Activated T-cell treated with anti-CD3 and anti-CD28 coated beads, Interleukin-2, amount 50 U/mL, for 4 hours (primary cell): ENCODE data around the gene NMUR1. TPM values are rescaled to one million over a fixed set of nuclear protein-coding genes. Genes with fewer than 3 reads are reported as not detected.
A peak's percentile ranks its signal among the peaks of the same experiment; 100 is the strongest.

Experiments
- ATAC-seq, 2 donors: fragments of 200-7000 bp; cut with Tn5 transposase; one replicate each; pipeline ENCODE4 v1.10.0; 2021
- DNase-seq: peaks from one replicate; pipeline ENCODE4 v3.0.0-alpha.2; 2020
- H3K27me3 Mint-ChIP-seq: one replicate; pipeline ENCODE4 v1.8.0; 2021; ENCODE audit warnings: low read depth, mixed read lengths
- H3K36me3 Mint-ChIP-seq: one replicate; pipeline ENCODE4 v1.8.0; 2022; ENCODE audit warnings: mixed read lengths; ENCODE audit not compliant: insufficient read depth
- H3K4me1 Mint-ChIP-seq: one replicate; pipeline ENCODE4 v1.8.0; 2021; ENCODE audit warnings: low read depth, mixed read lengths
- H3K4me3 Mint-ChIP-seq: one replicate; pipeline ENCODE4 v1.8.0; 2021; ENCODE audit warnings: mild to moderate bottlenecking, moderate library complexity, mixed read lengths
- H3K9me3 Mint-ChIP-seq: one replicate; pipeline ENCODE4 v1.8.0; 2021; ENCODE audit warnings: mixed read lengths
- total RNA-seq, 3 donors: library from RNA; stranded (reverse); gene quantifications; one replicate each; pipeline ENCODE4 v1.2.1, GENCODE V29; 2021

NMUR1 gene
- total RNA-seq, 3 donors from 2014 or later: 0.08 TPM; not detected in 2

DNA sequence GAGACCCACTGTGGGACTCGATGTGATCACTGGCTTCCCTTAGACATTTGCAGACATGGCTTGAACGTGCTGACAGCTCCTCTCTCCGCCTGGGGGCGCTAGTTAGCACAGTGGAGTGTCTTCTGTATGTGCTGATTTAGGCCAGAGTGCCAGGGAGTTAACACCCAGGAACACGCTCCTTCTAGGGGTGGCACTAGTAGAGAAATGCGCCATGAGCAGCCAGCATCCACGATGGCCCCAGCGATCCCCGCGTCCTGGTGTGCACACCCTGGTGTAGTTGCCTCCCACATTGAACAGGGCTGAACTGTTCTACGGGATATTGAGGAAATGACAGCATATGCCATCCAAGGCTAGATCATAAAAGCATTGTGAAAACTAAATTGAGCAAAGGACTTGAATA is 11.4 kb upstream of the NMUR1 start:
- no peak for ATAC-seq
- Mint-ChIP-seq H3K4me1 (peaks cover 15% of the 10 kb centered on the region), H3K27me3 (no peaks in the 10 kb centered on the region), H3K4me3 (no peak overlapping the region), H3K9me3 (peaks cover 18% of the 10 kb centered on the region), H3K36me3 (peaks cover 1% of the 10 kb centered on the region)
- DNase-seq: no peak

- DNase-seq (no peak), ATAC-seq (no peak)
- H3K4me3 Mint-ChIP-seq: no peak overlapping the region
- peaks cover 18% of the 10 kb centered on the region for H3K9me3 Mint-ChIP-seq
- H3K27me3 Mint-ChIP-seq: no peaks in the 10 kb centered on the region
- H3K4me1 Mint-ChIP-seq: peaks cover under 1% of the 10 kb centered on the region
- peaks cover 1% of the 10 kb centered on the region for H3K36me3 Mint-ChIP-seq
Measured at GRCh38 chr2:231539991-231540390, 9.7 kb upstream of the NMUR1 start.

- Mint-ChIP-seq H3K36me3 (no peaks in the 10 kb centered on the region), H3K27me3 (peaks cover 2% of the 10 kb centered on the region), H3K9me3 (no peaks in the 10 kb centered on the region), H3K4me1 (peaks cover 6% of the 10 kb centered on the region), H3K4me3 (no peak overlapping the region)
- no peak for ATAC-seq
- no peak for DNase-seq
Measured at GRCh38 chr2:231535961-231536360, 5.7 kb upstream of the NMUR1 start.

GRCh38 chr2:231533777-231534125 is 3.5 kb upstream of the NMUR1 start:
- peaks cover 14% of the 10 kb centered on the region for H3K27me3 Mint-ChIP-seq
- no peaks in the 10 kb centered on the region for H3K9me3 Mint-ChIP-seq
- H3K36me3 Mint-ChIP-seq: no peaks in the 10 kb centered on the region
- no peak overlapping the region for H3K4me3 Mint-ChIP-seq
- no peak for ATAC-seq
- no peak for DNase-seq
- H3K4me1 Mint-ChIP-seq: peaks cover 14% of the 10 kb centered on the region

- peaks cover 16% of the 10 kb centered on the region for H3K4me1 Mint-ChIP-seq
- no peaks in the 10 kb centered on the region for H3K9me3 Mint-ChIP-seq
- ATAC-seq: no peak
- no peak overlapping the region for H3K4me3 Mint-ChIP-seq
- H3K36me3 Mint-ChIP-seq: no peaks in the 10 kb centered on the region
- no peak for DNase-seq
- H3K27me3 Mint-ChIP-seq: peaks cover 17% of the 10 kb centered on the region
Measured at GRCh38 chr2:231533086-231533776, 3.0 kb upstream of the NMUR1 start.

DNA sequence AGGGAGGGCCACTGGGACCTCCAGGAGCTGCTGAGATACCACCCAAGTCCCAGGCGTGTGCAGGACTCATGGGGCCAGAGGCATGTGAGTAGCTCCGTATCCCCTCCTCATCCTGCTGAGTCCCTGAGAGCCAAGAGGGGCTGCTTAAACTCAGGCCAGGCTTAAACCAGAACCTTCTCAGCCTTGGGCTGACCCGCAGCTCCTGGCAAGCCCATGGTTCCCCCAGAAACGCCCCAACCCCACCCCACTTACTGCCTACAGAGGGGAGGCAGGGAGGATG is 2.5 kb upstream of the NMUR1 start:
- Mint-ChIP-seq H3K9me3 (no peaks in the 10 kb centered on the region), H3K4me1 (peaks cover 21% of the 10 kb centered on the region), H3K36me3 (no peaks in the 10 kb centered on the region), H3K4me3 (no peak overlapping the region), H3K27me3 (peaks cover 17% of the 10 kb centered on the region)
- no peak for ATAC-seq
- no peak for DNase-seq

DNA sequence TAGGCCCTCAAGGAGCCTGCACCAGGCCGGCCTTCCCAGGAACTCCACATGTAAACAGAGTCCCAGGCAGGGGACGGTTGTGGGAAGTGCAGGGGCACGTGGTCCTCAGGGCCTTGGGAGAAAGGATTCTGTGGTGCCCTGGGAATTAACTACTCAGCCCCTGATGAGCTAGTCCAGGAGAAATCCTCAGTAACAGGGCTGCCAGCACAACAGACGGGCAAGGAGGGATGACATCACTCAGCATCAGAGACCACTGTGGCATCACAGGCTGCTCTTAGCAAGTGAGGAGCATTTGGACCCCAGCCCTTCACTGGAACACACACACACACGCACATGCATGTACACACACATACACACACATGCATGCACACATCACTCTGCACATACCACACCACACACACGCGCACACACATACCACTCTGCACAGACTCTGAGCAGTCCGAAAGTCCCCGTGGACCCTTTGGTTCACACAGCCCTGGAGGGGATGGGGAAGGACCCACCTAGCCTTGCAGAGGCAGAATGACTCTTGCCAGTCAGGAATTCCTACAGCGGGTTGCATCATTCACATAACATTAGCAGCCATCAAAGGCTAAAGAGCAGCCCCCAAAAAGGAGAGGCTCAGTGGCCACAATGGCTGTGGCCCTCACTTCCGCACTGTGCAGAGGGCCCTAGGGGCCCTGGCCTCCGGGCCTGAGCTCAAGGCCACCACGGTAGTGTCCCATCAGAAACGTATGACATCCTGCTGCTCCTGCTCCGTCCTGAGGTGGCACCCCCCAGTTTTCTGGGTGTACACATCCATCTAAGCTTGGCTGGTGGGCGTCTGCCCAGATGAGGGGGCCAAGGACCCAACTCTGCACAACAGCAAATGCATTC is 1.9 kb upstream of the NMUR1 start:
- Mint-ChIP-seq H3K36me3 (no peaks in the 10 kb centered on the region), H3K4me1 (peaks cover 23% of the 10 kb centered on the region), H3K27me3 (peaks cover 17% of the 10 kb centered on the region), H3K9me3 (no peaks in the 10 kb centered on the region), H3K4me3 (peak overlapping the region; percentile 38)
- ATAC-seq (no peak), DNase-seq (no peak)

DNA sequence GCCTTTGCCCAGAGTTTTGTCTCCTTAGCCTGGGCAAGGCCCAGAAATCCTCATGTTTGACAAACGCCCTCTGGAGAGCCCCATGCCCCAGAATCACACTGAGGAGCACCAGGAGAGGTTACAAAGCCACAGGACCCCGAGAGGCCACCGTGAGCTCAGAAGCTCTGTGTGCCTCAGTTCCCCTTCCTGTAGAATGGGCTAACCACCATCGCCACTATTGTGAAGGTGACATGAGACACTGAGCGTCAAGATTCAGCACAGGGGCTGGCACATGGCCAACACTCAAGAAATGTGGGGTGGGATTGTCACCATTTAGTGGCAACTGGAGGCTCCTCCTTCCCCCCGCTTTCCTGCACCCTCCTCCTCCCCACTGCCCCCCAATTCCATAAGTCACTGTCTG is 1.2 kb upstream of the NMUR1 start:
- Mint-ChIP-seq H3K36me3 (no peaks in the 10 kb centered on the region), H3K27me3 (peaks cover 17% of the 10 kb centered on the region), H3K9me3 (no peaks in the 10 kb centered on the region), H3K4me3 (no peak overlapping the region), H3K4me1 (peaks cover 26% of the 10 kb centered on the region)
- no peak for DNase-seq
- no peak for ATAC-seq

- DNase-seq: no peak
- Mint-ChIP-seq H3K9me3 (no peaks in the 10 kb centered on the region), H3K36me3 (no peaks in the 10 kb centered on the region), H3K4me1 (peaks cover 45% of the 10 kb centered on the region), H3K27me3 (peaks cover 17% of the 10 kb centered on the region), H3K4me3 (peak overlapping the region; percentile 55)
- no peak for ATAC-seq
Measured at GRCh38 chr2:231528636-231529030, 1.6 kb downstream of the NMUR1 start.

DNA sequence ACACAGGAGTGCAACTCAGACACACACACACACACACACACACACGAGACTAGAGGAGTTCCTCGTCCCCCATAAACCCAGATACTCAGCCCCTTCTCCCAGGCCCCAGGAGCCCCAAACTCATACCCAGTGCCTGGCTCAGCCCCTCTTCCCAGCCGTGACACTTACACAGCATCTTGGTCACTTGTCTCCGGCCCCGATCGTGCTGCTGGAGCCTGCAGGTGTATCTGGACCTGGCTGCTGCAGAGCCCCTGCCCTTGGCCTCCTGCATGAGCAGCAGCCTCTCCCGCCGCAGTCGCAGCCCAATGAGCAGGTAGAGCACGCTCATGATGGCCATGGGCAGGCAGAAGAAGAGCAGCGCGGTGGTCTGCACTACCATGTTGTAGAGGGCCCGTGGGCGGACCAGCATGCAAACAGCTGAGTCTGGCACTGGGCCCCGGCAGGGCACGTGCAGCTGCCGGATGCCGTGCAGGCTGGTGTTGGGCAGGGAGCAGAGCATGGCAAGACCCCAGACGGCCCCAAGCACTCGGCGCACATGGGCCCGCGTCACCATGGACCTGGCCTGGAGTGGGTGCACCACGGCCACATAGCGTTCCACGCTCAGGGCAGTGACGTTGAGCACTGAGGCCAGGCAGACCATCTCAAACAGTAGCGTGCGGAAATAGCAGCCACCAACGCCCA is 2.1 kb downstream of the NMUR1 start:
- Mint-ChIP-seq H3K9me3 (no peaks in the 10 kb centered on the region), H3K4me1 (peaks cover 48% of the 10 kb centered on the region), H3K36me3 (no peaks in the 10 kb centered on the region), H3K4me3 (peak overlapping the region; percentile 55), H3K27me3 (peaks cover 17% of the 10 kb centered on the region)
- DNase-seq (no peak), ATAC-seq (no peak)

DNA sequence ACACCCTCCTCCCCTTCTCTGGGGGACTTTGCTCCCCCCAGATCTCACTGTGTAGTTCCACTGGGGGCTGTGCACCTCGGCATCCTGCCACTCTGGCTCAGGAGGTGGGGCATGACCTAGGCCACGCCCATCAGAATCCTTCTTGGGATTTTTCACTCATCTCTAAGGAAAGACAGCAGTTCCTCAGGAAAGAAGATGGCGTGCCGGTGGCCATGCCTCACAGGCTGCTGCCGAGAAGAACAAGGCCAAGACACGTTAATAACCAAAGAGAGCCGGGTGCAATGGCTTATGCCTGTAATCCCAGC is 3.2 kb downstream of the NMUR1 start:
- H3K4me3 Mint-ChIP-seq: peak overlapping the region; percentile 33
- peaks cover 48% of the 10 kb centered on the region for H3K4me1 Mint-ChIP-seq
- H3K27me3 Mint-ChIP-seq: peaks cover 17% of the 10 kb centered on the region
- ATAC-seq (no peak), DNase-seq (no peak)
- no peaks in the 10 kb centered on the region for H3K36me3 Mint-ChIP-seq
- H3K9me3 Mint-ChIP-seq: no peaks in the 10 kb centered on the region

DNA sequence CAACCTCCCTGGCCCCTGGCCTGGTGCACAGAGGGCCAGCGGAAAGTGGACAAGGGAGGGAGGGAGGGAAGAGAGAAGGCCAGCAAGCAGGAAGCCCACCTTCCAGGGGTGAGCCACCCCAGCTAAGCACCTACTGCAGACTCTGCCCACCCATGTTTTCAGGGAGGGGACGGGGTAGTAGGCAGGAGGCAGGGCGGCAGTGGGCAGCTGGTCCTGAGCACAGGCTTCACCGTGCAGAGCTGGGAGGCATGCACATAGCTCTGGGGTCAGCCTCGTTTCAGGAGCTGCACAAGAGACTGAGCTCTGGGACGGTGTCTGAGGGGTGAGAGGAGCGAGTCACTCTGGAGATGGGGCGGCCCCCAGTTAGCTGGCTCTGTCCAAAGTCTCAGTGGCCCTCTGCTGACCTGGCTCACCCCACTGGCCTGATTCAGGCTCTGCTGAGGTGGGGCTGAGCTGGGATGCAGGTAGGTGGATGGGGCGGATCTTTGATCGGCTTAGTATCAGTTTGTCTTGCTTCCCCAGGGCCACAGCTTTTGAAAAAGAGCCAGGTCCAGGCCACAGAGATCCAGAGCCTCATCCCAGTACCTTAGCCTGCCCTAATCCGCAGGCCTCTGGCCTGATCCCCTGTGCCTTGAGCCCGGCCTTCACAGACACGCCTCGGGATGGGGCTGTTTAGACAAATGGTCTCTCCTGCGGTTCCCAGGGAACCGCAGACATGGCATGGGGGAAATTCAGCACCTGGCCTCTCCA is 3.7 kb downstream of the NMUR1 start:
- no peaks in the 10 kb centered on the region for H3K36me3 Mint-ChIP-seq
- H3K4me1 Mint-ChIP-seq: peaks cover 48% of the 10 kb centered on the region
- no peak for ATAC-seq
- H3K4me3 Mint-ChIP-seq: no peak overlapping the region
- no peak for DNase-seq
- peaks cover 17% of the 10 kb centered on the region for H3K27me3 Mint-ChIP-seq
- no peaks in the 10 kb centered on the region for H3K9me3 Mint-ChIP-seq

- no peak overlapping the region for H3K4me3 Mint-ChIP-seq
Measured at GRCh38 chr2:231525248-231526163, 4.7 kb downstream of the NMUR1 start.

More at GRCh38 chr2:231525248-231526163, 4.7 kb downstream of the NMUR1 start:
- DNase-seq: no peak
- no peaks in the 10 kb centered on the region for H3K36me3 Mint-ChIP-seq
- H3K9me3 Mint-ChIP-seq: no peaks in the 10 kb centered on the region
- peaks cover 11% of the 10 kb centered on the region for H3K27me3 Mint-ChIP-seq
- no peak for ATAC-seq
- peaks cover 42% of the 10 kb centered on the region for H3K4me1 Mint-ChIP-seq
